GM21786 (cell line): ENCODE data around the gene EZH1.

Experiments used
- ATAC-seq: cut with Tn5 transposase; IDR thresholded peaks from one replicate; pipeline ENCODE4 v1.9.1; 2021; ENCODE audit not compliant: unreplicated experiment

The EZH1 gene

DNA sequence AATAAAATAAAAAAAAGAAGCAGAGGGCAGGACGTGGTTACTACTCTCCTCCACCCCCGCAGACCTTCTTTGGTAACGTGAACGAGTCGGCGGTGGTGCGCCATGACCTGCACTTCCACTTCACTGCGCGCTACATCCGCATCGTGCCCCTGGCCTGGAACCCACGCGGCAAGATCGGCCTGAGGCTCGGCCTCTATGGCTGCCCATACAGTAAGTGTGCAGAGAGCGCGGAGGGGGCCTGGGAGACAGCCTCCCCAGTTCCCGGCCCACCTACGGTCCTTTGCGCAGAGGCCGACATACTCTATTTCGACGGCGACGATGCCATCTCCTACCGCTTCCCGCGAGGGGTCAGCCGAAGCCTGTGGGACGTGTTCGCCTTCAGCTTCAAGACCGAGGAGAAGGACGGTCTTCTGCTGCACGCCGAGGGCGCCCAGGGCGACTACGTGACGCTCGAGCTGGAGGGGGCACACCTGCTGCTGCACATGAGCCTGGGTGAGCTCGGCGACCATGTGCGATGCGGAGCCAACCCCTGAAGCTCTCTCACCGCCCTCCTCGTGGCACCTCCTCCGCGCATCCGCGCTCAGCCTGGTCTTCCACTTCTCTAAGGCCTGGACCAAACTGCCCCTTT is 59.8 kb downstream of the EZH1 start:
- ATAC-seq: no peak

DNA sequence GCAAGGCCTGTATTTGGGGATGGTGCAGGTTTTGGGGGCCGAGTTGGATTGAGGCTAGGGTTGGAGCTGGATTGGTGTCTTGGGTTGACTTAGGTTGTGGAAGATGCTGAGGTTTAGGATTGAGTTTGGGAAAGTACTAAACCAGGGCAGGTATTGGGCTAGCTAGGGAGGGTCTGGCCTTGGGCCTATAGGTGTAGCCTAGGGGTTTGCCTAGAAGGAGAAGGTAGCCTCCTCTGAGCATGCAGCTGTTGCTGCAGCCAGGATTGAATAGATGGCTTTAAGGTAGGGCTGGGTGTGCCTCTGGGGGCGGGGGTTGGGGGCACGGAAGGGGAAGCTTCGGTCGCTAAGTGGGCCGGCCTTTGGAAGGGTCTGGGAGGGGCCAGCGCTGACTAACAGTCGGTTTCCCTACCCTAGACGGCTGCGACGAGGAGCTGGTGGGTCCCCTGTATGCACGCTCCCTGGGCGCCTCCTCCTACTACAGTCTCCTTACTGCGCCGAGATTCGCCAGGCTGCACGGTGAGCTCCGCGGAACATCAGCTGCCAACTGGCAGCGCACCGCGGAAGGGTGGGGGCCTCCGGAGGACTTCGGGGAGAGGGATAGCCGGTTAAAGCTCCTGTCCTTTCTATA is 61.3 kb downstream of the EZH1 start:
- ATAC-seq: no peak

DNA sequence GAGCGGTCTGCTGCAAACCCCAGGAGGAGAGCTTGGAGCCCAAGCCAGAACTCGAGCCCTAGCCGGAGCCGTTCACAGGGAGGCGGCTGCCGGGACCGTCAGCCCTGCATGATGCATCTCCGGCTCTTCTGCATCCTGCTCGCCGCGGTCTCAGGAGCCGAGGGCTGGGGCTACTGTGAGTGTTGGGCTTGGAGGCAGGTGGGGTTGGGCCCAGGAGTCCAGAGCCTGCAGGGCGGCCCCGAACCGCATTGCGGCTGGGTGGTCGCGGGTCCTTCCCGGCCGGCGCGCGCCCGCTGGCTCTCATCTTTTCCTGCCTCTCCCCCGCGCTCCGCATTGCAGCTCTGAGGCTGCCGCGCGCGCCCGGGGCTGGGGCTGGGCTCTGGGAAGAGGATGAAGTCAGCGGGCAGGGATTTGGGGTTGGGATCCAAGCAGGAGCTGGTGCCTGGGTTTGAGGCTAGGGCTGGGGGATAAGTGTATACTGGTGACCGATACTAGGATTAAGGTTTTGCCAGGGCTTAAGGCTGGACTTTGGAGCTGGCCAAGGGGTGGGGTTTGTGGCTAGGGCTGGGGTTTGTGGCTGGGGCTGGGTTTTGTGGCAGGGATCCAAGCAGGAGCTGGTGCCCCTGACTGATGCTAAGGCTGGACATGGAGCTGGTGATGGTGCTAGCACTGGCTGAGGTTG is 62.0 kb downstream of the EZH1 start:
- no peak for ATAC-seq

DNA sequence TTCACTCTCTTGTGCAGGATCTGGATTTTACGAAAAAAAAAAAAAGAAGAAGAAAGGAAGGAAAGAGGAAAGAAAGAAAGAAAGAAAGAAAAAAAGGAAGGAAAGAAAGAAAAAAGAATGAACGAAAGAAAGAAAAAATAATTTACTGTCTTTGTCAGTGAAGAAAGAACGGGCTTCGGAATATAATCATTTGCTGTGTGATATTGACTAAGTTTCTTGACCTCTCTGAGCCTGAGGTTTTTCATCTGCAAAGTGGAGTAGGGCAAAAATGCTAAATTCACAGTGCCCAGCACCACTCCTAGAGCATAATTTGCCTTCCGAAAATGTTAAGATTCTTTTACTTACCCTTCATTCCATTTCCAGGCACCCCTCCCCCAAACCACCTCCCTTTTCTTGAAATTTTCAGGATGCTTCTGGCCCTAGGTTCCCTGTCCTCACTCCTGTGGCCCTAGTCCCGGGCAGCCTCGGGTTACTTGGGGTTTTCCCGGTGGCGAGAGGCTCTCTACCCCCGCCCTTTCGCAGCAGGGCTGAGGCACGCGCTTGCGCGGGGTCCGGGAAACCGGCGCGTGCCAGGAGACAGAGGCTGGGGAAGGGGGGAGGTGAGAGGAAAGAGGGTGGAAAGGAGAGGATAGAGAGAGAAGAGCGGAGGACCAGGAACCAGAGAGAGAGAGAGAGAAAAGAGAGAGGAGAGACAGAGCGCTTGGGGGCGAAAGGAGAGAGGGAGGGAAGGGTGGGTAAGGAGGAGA is 62.7 kb downstream of the EZH1 start, which contains the start of gene CNTNAP1:
Gene CNTNAP1, plus strand, starts transcription at position 556 of the 746 bp plus-strand sequence. CDS start 299 bp downstream, outside the sequence.
- no peak for ATAC-seq

DNA sequence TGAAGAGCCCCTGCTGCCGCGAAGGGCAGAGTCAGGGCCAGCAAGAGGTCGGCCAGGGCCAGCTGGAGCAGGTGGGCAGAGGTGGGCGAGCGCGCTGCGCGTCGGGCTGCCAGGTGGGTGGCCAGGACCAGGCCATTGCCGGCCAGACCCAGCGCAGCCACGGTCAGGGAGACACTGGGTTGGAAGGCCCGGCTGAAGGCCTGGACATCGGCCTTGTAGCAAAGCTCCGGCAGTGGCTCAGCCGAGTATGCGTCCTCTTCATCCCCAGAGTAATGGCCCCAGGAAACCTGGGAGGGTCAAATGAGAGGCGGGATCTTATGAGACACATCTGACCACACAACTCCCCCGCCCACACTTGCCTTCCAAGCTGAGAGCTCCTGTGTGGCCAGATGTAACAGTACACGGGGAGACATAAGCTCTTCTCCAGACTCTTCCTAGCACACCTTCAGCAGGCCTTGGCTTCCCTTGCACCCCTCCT is 64.5 kb downstream of the EZH1 start:
- ATAC-seq: no peak

DNA sequence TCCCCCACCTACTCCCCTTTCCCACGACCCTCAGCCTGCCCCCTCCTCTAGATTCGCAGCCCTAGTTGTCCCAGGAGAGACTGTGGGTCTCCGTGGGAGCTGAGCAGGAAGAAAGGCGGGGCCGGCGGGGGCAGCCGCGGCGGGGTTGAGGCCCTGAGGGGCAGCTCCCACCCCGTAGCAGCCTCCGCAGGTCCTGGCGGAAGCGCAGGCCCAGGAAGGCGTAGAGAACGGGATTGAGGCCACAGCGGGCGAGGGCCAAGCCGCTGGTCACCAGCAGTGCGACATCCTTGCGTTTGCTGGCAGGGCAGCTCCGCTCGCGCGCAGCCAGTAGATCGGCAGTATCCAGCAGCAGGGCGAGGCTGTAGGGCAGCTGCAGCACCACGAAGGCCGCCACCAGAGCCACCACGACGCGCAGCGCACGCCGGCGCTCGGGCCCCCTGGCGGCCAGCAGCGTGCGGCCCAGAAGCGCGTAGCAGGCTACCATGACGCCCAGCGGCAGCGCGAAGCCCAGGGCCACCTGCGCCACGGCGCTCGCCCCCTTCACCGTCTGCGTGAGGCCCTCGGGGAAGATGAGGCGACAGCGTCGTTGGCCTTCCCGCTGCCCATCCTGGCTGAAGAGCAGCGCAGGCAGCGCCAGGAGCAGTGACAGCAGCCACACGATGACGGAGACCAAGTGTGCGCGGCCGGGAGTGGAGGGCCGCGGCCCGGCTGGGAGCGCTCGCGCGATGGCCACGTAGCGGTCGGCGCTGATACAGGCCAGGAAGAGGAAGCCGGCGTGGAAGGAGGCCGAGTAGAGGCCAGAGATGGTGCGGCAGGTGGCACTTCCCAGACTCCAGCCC is 65.1 kb downstream of the EZH1 start:
- no peak for ATAC-seq

DNA sequence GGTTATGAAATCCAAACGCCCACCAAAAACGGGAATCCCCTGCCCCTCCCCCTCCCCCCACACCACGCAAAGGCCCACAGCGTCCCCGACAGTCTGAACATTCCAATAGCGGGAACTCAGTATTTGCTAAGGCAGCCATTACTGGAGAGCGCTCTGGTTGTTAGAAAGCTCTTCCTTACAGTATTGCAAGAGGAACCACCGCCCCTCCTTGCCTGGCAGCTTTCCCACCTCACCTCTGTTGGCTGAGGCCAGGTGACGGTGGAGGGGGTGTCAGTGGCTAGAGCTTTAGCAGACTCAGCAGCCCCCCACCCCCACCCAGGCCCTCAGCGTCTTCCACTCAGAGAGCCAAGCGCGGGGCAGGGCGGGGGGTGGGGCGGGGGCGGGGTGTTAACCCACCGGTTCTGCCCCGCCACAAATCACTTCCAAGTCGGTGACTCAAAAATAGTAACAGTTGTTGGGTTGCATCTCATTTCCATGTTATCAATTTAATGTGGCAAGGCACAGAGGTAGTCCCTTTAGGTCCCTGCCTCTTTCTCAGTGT is 65.8 kb downstream of the EZH1 start:
- ATAC-seq: no peak

DNA sequence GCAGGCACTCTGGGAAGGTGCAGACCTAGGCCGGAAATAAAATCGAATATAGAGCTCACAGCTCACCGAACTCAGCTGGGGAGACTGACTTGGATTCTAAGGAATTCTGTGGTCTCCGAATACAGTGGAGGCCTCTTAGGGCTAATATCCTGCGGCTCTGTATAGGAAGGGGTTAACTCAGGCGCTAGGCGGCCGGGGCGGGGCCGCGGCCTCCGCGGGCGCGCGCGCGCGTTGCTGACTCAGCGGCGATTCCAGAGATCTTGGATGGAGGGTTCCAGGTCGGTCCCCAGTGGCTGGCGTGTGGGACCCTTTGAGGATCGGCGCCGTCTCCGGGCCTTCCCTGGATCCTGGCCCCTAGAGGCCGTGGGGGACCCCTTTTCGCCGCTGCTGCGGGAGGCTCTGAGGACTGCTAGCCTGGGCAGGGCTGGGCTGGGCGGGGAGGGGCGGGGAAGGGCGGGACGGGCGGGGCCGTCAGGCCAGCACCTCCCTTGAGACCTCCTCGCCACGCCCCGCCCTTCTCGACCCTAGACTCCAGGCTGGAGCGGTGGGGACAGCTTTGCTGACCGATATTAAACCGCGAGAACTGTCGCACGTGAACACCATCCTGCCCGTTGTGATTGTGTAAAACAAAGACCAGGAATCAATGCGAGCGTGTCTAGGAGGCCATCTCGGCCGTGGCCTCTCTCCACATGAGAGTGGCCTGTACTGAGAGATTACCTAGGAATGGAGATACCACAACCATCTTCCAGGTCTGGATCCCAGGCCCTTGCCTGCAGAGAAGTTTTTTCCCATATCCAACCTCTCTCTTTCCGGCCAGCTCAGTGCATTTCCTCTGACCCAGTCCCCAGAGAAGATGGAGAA is 66.7 kb downstream of the EZH1 start:
- no peak for ATAC-seq

DNA sequence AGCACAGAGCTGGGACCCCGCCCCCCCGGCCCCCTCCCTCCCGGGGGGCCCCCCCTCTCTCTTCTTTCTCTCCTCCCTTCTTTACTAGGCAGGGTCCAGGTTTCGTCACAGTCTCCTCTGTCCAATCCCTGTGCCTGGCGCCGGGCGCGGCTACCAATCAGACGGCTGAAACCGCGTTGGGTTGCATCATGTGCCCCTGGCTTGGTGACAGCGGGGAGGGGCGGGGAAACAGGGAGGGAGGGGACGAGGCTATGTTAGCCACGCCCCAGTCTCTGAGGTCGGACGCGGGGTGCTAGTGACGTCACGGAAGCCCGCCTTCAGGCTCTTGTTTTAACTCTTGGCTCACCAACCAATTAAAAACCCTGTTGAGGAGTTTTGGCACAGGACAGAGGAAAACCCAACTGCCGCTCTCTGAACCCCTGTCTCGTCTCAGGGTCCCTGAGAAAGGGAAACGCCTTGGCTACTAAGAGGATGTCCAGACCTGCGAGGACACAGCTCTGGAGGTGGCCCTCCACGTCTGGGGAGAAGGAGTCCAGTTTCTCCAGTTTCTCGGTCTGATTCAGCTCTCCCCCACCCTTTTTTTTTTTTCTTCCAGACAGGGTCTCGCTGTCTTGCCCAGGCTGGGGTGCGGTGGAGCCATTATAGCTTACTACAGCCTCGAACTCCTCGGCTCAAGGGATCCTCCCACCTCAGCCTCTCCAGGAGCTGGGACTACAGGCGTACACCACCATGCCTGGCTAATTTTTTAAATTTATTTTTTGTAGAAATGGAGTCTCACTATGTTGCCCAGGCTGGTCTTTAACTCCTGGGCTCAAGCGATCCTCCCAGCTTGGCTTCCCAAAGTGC is 67.6 kb downstream of the EZH1 start:
- peak; percentile 57 for ATAC-seq

DNA sequence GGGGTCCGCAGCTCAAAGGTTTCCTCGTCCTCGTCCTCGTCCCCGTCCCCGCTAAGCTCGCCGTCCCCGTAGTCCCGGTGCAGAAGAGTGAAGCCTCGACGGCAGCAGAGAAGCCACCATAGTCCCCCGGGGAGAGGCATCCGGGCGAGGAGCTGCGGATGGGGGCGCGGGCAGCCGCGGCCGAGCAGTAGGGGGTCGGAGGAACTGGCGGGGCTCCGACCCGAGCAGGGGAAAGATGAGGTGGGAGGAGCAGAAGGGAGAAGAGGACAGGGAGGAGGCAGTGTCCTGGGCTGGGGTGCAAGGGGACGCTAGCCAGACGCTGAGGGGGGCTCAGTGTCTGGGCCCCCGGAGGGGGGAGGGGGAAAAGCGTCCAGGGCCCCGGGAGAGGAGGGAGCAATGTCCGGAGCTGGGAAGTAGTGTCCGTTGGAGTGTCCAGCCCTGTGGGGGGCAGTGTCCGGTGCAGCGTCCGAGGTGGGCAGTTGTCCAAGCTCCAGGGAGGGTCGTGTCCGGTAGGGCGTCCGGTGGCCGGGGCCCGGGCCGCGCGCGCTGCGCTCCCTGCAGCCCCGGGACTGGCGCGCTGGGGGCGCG is 68.3 kb downstream of the EZH1 start, which contains the start of gene PLEKHH3:
Gene PLEKHH3, minus strand, starts transcription at position 571 of the 588 bp plus-strand sequence. Its CDS starts 431 bp downstream, at position 140.
- no peak for ATAC-seq

DNA sequence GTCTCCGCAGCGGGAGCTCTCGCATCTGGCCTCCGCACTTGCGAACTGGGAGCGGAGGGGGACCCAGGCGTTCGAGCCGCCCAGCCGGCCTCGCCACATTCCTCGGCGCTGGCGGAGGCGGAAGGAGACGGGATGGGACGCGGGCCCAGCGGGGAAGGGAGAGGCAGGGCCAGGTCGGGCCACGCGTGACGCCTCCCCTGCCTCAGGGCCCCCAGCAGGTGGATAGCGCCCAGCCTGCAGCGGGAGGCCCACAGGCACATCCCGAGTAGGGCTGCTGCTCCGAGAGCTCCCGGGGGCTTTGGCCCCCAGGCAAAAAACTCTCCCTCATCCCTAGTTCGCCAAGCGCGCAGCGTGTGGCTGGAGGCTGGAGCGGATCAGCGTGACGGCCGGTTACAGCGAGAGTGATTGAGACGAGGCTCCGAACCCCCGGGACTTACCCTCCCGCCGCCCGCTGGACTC is 68.8 kb downstream of the EZH1 start:
- ATAC-seq: no peak

DNA sequence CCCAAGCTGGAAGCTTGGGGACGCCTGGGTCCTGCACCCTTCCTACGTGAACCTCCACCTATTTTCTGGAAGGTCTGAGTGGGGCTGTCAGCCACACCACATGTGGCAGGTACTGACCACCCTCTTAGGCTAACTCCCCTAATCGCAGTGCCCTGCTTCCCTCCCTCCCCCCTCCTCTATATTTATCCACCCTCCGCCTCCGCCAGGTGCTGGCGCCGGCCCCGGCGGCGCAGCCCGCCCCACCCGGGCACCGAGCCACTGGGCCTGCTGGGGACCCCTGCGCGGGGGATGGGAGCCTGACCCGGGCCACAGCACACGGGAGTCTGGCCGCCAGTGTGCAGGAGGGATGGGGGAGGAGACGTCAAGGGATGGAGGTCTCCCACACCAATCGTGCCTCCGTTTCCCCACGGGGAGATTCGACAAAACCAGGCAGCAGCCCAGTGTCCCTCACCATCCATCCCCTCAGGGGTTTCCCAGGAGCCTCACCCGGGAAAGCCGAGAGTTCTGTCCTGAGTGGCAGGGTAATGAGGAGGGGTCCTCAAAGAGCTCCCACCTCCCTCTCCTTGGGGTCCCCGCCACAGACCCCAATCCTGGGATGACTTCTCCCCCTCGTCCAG is 69.4 kb downstream of the EZH1 start:
- ATAC-seq: no peak

DNA sequence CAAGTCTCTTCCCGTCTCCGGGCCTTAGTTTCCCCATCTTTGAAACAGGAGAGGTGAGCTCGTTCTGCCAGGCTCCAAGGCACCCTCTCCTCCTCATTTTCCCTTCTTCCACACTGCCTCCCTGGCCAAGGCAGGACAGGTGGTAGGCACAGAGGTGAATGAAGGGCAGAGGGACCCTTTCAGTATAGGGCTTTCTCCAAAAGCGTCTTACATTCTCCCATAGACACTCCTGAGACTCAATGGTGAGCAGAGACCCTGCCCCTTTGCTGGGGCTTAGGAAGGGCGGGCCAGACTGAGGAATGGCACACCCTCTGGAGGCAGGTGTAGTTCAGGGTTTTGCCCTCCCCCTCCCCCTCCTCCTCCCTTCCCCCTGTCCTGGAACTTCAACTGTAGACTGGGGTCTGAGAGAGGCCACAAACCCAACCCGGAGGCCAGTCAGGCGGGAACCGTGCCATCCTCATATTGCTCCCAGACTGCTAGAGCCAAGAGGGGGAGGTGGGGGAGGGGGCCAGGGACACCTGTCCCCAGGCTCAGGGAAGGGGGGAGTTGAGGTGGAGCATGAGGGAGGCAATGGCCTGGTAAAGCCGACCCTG is 70.0 kb downstream of the EZH1 start:
- ATAC-seq: no peak

DNA sequence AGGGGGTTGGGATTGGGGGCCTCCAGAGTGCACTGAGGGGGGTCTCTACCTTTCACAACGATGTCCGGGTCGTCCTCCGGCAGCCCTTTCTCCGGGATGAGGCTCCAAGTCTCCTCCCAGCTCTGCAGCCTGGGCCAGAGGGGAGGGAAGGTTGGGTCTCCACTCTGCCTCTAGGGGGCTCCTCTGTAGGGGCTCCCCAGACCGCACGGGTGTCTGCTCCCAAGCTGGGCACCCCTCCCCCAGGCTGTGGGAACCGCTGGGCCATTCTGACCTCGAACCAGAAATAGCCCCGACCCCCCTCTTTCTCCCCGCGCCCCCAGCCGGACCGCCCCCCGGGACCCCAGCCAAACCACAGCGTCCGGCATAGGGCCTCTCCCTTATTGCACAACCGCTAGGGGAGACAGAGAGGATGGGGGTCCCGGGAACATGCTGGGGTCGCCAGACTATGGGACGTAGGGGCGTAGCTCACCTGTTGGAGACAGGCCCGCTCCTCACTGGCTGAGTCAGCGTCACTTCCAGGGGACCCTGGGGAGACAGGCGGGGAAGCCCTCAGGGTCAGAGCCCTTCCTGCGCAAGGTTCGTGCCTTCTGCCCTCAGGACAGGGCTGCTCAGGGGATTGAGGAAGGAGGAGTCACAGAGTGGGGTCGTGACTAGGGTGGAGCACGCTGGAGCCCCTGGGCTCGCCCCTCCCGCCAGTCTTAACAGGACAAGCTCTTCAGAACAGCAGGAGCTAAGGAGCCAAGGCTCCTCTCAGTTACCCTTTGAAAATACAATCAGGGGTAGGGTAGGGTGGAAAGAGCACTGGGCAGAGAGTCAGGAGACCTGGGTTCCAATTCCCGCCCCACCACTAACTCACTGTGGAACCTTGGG is 70.7 kb downstream of the EZH1 start:
- no peak for ATAC-seq

DNA sequence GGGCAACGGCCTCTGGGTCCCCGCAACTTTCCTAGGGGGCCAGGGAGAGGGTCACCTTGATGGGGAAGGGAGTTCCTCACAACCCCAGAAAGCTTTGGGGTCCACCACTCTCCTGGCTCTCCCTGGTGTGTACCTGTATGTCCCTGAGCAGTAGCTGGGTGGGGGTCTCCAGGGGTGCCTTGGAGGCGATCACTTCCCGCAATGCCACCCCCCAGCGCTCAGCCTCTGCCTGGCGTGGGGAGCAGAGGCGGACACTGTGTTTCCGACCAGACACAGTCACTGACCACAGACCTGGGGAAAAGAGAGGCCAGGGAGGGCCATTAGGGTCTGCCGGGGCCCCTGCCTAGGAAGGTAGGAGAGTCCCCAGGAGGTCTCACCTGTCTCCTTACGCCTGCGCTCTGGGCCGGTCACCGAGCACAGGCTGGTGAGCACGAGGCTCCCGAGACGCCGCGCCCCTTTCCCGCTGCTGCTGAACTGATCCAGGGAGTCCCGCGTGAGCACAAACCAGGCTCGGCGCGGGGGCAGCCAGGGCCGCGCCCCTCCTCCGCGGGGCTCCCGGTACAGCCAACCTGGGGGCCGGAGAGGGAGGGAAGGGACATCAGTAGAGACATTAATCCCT is 71.5 kb downstream of the EZH1 start:
- no peak for ATAC-seq

DNA sequence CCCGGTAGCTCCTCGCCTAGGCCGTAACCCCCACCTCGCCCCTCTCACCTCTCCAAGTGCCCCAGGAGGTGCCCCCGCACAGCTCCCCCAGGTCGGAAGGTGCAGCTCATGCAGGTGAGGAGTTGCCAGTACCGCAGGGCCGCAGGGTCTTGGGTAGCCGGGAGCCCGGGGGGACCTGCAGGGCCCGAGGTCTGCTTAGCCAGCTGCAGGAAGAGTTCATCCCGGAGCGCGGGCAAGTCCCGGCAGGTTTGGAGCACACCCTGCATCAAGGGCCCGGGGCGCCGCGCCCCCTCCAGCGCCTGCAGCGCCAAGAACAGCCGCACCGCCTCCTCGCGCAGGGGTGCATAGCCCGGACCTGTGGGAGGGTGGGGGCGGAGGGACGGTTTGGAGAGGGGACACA is 72.8 kb downstream of the EZH1 start:
- no peak for ATAC-seq
